NCI-H146 treated with DMSO at 0.1 percent for 48 hours (cell line): Measurements from ENCODE around the gene PIK3C3.
"Not testable (repeated sequence)": the region's sequence is repeated elsewhere in the genome, so short reads cannot be mapped to it uniquely, and the experiment has no call there.

ENCODE experiments used
- DNase-seq: peaks from one replicate; lab custom pipeline; 2025; ENCODE audit not compliant: unreplicated experiment; lab: John Stamatoyannopoulos, UW

Gene PIK3C3

GRCh38 chr18:42018831-42019230 is 63.8 kb downstream of the PIK3C3 start:
- DNase-seq: no peak

GRCh38 chr18:42024131-42024530 is 69.1 kb downstream of the PIK3C3 start:
- no peak for DNase-seq

- DNase-seq: no peak
Observed at GRCh38 chr18:42025491-42025890, 70.5 kb downstream of the PIK3C3 start.

GRCh38 chr18:42025974-42026625 is 71.1 kb downstream of the PIK3C3 start:
- no peak for DNase-seq

- DNase-seq: peak; percentile 34
Observed at GRCh38 chr18:42028247-42028832, 73.3 kb downstream of the PIK3C3 start.

GRCh38 chr18:42029092-42029491 is 74.1 kb downstream of the PIK3C3 start:
- DNase-seq: no peak

- DNase-seq: no peak
Observed at GRCh38 chr18:42030586-42031182, 75.7 kb downstream of the PIK3C3 start.

GRCh38 chr18:42032447-42032846 is 77.4 kb downstream of the PIK3C3 start:
- no peak for DNase-seq

- DNase-seq: no peak
Observed at GRCh38 chr18:42033137-42033810, 78.2 kb downstream of the PIK3C3 start.

GRCh38 chr18:42038936-42039335 is 83.9 kb downstream of the PIK3C3 start:
- DNase-seq: no peak

GRCh38 chr18:42039396-42039795 is 84.4 kb downstream of the PIK3C3 start:
- no peak for DNase-seq

GRCh38 chr18:42041793-42042192 is 86.8 kb downstream of the PIK3C3 start:
- no peak for DNase-seq

- DNase-seq: no peak
Observed at GRCh38 chr18:42045346-42045745, 90.3 kb downstream of the PIK3C3 start.

- no peak for DNase-seq
Observed at GRCh38 chr18:42047721-42048120, 92.7 kb downstream of the PIK3C3 start.

GRCh38 chr18:42048158-42048557 is 93.1 kb downstream of the PIK3C3 start:
- DNase-seq: no peak

GRCh38 chr18:42049536-42049935 is 94.5 kb downstream of the PIK3C3 start:
- not testable (repeated sequence) for DNase-seq

GRCh38 chr18:42051411-42051810 is 96.4 kb downstream of the PIK3C3 start:
- DNase-seq: no peak

- DNase-seq: no peak
Observed at GRCh38 chr18:42052122-42052708, 97.2 kb downstream of the PIK3C3 start.

GRCh38 chr18:42053188-42053781 is 98.3 kb downstream of the PIK3C3 start:
- DNase-seq: peak; percentile 61

GRCh38 chr18:42064109-42064508 is 109.1 kb downstream of the PIK3C3 start:
- no peak for DNase-seq

GRCh38 chr18:42067518-42067917 is 112.5 kb downstream of the PIK3C3 start:
- DNase-seq: no peak
